Measurements from ENCODE around the gene HBP1. TPM values are rescaled to one million over a fixed set of nuclear protein-coding genes. Genes with fewer than 3 reads are reported as not detected.

HBP1 gene
- polyA plus RNA-seq, 1 donor from 2014 or later = 37.7 TPM

- H3K9ac ChIP-seq (ENCODE audit: low read length) = no peak overlapping the region
- no peak overlapping the region for H3K4me2 ChIP-seq (ENCODE audit: low read length)
- no peaks in the 10 kb centered on the region for H3F3A ChIP-seq (ENCODE audit: insufficient read depth, low read length, poor library complexity, severe bottlenecking)
- H3K27me3 ChIP-seq (ENCODE audit: insufficient read depth, low read depth, low read length) = no peaks in the 10 kb centered on the region
- no peaks in the 10 kb centered on the region for H3K9me2 ChIP-seq (ENCODE audit: insufficient read depth, low read length)
- H3K27ac ChIP-seq (ENCODE audit: low read length) = no peak overlapping the region
- H3K9me3 ChIP-seq (ENCODE audit: low read length) = no peaks in the 10 kb centered on the region
- TF ChIP-seq RAD21 (conservative IDR thresholded peaks at IDR 0.05) (no peak), TAF1 (IDR thresholded peaks at IDR 0.05; ENCODE audit: low read depth) (no peak), SMC3 (conservative IDR thresholded peaks at IDR 0.05; ENCODE audit: poor library complexity) (no peak), EP300 (conservative IDR thresholded peaks at IDR 0.05; ENCODE audit: poor library complexity, severe bottlenecking) (no peak), MXI1 (conservative IDR thresholded peaks at IDR 0.05; ENCODE audit: poor library complexity, severe bottlenecking) (no peak), REST (IDR thresholded peaks at IDR 0.05; ENCODE audit: borderline replicate concordance) (no peak), CTCF (IDR thresholded peaks at IDR 0.05; ENCODE audit: poor library complexity, severe bottlenecking) (no peak), EZH2 (IDR thresholded peaks at IDR 0.05; ENCODE audit: borderline replicate concordance, insufficient read depth, low read length, poor library complexity, severe bottlenecking) (no peak), POLR2AphosphoS5 (IDR thresholded peaks at IDR 0.05) (no peak)
- H3K79me2 ChIP-seq (replicated peaks; ENCODE audit: insufficient read depth, low read length) = no peaks in the 10 kb centered on the region
- H3K36me3 ChIP-seq (ENCODE audit: insufficient read depth, low read length) = no peaks in the 10 kb centered on the region
- no peak overlapping the region for H3K4me3 ChIP-seq (ENCODE audit: low read length)
- no peak overlapping the region for H2AFZ ChIP-seq (ENCODE audit: low read depth, low read length)
- H4K20me1 ChIP-seq (ENCODE audit: insufficient read depth) = no peaks in the 10 kb centered on the region
These were observed 83.2 kb downstream of the HBP1 start for GRCh38 chr7:107251963-107252362.

Other genes with a start within 250 kb of the HBP1 start
- gene PRKAR2B, start 124.3 kb upstream of the HBP1 start, polyA plus RNA-seq = 249 and 297 TPM in 2 replicates

Data from neural cell (in vitro differentiated cells).